GM21390 (cell line): ENCODE data around the gene C1orf159.
"Not testable (repeated sequence)": the region's sequence is repeated elsewhere in the genome, so short reads cannot be mapped to it uniquely, and the experiment has no call there.

Source experiments
- ATAC-seq: cut with Tn5 transposase; IDR thresholded peaks from one replicate; pipeline ENCODE4 v1.9.1; 2021; ENCODE audit not compliant: unreplicated experiment

C1orf159 gene

DNA sequence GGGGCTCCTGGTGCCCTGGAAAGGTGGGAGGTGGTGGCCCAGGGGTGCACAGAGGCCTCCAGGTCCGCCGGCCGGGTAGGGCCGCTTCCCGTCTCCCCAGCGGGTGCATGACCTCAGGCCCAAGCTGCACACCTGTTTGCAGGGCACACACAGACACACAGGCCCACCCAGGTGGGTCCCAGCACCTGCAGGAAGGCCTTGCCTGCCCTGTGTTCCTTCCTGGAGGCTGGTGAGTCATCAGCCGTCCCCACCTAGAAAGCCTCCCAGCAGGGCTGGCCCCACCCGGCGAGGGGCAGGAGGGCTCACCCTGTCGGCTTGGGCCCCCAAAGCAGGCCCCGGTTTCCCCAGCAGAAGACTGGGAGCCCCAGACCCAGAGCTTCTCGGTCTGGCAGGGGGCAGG is 34.2 kb upstream of the C1orf159 start:
- no peak for ATAC-seq

DNA sequence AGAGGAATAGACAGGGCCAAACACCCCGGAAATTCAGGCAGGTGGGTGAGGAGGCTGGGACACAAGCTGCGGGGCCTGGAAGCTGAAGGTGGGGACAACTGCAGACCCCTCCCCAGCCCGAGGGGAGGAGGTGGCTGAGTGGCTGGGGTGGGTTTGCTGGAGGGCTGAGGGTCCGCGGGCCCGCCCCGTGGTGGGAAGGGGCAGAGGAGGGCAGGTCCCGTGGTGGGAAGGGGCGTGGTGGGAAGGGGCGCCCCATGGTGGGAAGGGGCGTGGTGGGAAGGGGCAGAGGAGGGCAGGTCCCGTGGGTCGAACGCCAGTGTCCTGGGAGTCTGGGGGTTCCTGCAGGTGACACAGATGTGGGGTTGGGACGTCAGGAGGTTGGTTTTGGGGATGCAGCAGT is 33.5 kb upstream of the C1orf159 start:
- no peak for ATAC-seq

DNA sequence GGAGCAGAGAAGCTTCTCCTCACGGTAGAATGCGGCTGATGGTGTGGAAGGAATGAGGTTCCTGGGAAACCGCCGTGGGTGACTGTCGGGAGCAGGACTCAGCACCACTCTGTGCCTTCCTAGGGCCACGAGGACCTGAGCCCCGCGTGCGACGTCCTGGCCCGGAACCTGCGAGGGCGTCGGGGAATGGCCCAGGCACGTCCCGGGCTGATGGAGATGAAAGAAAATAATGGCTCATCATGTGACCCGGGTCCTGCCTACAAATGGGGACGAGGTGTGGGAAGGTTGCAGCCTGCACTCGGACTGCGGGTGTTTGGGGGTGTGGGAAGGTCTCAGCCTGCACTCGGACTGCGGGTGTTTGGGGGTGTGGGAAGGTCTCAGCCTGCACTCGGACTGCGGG is 32.7 kb upstream of the C1orf159 start:
- ATAC-seq, result no peak

DNA sequence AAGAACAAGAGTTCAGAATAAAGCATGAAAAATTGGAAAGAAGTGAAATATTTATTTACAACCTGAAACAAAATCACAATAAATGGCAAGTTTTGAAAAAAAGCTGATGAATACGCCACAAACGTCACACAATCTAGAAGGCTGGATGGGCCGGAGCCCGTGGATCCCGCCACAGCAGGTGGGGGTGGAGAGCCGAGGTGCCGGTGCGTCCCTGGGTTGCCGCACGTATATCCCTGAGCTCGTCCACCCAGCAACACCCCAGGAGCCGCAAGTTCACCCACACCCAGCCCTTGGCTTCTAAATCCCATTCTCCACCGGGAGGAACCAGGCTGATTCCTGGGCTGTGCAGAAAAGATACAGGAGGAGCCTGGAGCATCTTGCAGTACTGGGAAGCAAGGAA is 32.2 kb upstream of the C1orf159 start:
- ATAC-seq, result no peak

DNA sequence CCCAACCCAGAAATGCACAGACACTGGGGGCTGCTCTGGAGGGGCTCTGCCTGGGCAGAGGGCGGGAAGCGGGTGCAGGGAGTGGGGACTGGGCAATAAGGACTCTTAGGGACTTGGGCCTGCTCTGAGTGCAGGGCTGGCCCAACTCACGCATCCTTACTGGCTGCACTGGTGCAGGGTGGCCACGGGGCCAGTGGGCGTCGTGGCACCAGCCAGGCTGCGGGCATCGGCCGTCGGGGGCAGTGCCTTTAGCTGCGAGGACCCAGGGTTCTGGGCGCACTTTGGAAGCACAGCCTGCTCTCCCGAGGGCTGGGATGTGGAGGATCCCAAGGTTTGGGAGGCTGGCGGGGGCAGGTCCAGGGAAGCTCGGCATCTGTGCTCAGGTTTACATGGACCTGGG is 30.7 kb upstream of the C1orf159 start:
- ATAC-seq, result no peak

DNA sequence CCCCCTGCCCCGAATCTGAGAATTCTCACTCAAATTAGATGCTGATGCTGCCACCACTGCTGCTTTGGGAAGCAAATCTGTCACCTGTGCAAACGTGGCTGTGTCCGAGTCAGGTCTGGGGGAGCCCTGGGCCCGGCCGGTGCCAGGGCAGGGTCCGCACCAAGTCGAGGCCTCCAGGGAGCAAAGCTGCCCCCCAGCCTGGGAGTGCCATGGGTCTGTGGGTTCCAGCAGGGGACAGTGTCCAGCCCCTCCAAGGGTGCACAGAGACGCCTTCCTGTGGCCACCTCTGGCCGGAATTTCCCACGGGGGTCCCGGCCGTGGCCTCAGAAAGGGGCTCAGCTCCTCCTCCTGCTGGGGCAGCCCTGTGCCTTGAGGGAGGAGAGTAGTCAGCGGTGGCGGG is 30.1 kb upstream of the C1orf159 start:
- no peak for ATAC-seq

DNA sequence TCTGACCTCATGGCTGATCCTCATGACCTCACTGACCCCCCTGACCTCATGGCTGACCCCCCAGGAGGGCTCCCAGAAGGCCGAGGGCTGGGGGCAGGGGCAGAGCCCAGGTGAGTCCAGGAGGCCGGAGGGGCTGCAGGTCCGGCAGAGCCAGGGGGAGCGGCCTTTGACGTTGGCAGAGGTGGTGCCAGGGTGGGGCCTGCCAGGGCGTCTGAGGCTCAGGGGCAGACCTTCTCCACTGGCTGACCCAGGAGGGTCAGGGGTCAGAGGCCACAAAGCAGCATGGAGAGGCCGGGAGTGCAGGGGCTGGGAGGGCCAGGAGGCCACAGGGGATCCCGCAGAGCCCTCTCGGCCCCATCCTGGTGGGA is 29.6 kb upstream of the C1orf159 start:
- ATAC-seq, result no peak

DNA sequence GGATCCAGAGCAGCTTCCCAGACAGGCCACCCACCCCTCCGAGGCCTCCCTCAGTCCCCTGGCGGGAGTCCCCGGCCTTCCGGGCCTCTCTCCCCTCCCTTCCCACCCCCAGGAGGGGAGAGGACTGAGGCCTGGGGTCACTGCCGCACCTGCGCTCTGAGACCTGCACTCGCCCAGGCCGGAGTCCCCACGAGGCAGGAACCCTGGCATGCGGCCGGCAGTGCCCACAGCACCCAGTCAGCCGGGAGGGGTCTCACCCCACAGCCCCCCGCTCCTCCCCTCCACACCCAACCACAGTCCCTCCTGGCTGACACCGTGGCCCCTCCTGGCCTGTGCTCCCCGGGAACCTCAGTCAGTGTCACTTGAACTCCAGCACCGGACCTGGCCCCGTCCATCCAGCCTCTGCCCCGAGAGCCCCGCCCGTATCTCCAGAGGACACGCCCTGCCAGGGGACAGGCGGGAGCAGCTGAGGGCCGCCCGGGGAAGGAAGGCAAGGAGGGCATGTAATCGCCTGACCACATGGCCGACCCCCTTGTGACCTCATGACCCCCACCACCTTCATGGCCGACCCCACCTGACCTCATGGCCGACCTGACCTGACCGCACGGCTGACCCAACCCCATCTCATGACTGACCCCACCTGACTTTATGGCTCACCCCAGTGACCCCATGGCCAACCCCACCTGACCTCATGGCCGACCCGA is 29.1 kb upstream of the C1orf159 start:
- ATAC-seq, result no peak

DNA sequence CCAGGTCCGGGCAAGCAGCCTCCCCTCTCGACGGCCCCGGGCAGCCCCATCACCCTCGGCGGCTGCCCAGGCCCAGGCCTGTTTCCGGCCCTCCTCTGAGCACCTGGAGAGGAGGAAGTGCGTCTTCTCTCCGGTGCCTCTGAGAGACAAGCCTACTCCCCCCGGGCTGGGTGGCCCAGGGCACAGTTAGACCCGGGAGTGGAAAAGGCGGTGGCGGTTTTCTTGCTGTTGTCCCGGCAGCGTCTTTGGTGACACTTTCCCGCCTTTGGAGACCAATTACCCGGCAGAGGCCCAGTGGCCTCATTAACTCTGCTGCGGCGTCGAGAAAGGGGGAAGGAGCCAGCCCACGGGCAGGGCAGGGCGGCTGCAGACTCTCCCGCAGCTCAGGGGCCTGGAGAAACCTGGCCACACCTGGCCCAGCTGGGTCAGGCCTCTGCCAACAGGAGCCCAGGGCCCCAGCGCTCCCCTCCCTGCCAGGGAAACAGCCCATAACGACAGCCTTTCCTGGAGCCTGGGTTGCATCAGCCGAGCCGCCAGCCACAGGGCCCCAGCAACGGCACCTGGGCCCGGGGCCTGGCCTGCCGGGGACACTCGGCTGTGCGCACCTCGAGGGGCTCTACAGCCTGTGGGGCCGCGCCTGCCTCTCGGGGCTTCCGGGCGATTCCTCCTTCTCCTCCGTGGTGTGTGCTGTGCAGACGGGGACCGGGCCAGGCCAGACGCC is 28.4 kb upstream of the C1orf159 start:
- ATAC-seq, result no peak

DNA sequence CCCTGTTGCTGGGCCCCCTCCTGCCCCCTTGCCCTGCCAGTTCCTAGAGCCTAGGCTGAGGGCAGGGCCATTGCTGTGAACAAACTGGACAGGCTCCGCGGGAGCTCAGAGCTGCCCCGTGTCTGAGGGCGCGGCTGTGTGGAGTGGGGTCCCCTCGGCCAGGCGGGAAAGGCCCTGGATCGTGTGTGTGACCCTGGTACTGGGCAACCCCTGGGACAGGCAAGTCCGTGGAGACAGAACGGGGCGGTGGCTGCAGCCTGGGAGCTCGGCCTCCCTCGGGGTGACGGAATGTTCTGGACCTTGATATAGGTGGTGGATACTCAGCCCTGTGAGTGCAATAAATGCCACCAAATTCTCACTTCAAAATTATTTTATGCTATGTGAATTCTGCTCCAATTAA is 27.7 kb upstream of the C1orf159 start:
- ATAC-seq, result no peak

DNA sequence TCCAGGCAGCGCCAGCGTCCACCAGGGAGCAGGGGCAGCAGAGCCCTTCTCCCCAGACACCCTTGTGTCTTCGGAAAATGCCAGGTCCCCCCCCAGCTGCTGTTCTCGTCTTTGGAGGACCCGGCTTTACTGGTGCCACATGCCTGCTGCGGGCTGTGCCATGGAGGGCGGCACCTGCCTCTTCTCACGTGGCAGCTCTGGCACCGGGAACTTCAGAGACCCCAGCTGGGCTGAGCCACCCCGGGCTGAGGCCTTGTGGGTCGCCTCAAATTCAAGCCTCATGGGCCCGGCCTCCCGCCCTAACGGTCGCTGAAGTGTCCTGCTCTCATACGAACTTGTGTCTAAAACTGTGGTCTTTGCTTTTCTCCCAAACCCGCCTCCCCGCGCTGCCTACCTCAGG is 27.0 kb upstream of the C1orf159 start:
- ATAC-seq, result no peak

DNA sequence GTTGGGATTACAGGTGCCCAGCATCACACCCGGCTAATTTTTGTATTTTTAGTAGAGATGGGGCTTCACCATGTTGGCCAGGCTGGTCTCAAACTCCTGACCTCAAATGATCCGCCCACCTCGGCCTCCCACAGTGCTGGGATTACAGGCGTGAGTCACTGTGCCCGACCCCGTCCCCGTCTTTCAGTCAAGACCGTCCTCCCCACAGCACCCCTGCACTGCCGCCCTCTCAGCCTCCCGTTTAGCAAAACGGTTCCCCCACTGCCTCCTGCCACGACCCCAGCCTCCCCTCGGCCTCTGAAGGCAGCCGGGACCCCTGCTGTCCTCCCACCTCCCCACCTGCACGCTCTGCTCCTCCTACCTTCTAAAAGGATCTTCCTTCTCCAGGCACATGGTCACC is 26.5 kb upstream of the C1orf159 start:
- ATAC-seq, result not testable (repeated sequence)

DNA sequence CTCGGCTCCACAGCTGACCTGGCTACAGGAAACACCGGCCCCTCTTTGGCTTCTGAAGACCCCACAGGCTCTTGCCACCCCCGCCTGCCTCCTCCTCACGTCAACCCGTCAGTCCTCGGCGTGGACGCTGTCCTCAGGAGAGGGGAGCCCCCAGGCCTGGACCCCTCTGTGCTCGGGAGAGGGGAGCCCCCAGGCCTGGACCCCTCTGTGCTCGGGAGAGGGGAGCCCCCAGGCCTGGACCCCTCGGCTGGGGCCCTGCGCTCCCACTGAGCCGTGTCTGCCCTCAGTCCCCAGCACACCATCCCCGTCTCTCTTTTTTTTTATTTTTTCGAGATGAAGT is 26.0 kb upstream of the C1orf159 start:
- no peak for ATAC-seq

DNA sequence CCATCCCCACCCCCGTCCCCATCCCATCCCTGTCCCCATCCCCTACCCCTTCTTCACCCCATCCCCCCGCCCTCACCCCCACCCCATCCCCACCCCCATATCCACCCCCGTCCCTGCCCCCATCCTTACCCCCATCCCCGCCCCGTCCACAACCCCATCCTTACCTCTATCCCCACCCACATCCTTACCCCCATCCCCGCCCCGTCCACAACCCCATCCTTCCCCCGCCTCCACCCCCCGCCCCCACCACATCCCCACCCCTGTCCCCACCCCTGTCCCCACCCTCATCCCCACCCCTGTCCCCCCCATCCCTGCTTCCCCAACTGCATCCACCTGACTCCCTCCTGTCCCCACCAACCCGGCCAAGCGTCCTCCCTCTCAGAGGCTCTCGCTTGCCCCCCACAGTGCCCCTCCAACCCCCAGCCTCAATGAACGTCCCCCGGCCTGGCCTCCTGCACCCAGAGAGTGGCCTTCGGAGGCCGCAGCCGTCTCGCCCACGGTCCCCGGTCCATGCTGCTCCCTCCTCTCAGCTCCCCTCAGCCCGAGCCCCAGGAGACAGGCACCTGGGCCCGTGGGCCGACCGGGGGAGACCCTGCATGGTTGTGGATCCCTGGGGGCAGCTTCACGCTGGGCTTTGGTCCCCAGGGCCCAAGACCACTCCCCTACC is 25.5 kb upstream of the C1orf159 start:
- ATAC-seq, result no peak

DNA sequence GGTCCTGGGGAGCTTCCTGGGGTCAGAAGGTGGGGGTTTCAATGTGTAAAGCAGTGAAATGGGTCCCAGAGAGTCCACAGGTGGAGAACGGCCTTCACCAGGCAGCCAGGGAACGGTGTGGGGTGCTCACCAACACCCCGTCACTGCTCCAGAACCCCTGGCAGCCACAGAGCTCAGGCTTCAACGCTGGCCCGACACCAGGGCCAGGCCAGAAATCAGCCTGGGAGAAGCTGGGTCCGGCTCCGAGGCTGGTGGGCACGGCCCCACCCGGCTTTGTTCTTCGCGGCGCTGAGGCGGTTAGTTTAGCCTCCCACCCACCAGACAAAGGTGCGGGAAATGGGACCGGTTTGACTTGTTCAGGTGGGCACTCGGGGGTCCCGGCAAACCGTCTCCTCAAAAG is 24.8 kb upstream of the C1orf159 start:
- no peak for ATAC-seq

DNA sequence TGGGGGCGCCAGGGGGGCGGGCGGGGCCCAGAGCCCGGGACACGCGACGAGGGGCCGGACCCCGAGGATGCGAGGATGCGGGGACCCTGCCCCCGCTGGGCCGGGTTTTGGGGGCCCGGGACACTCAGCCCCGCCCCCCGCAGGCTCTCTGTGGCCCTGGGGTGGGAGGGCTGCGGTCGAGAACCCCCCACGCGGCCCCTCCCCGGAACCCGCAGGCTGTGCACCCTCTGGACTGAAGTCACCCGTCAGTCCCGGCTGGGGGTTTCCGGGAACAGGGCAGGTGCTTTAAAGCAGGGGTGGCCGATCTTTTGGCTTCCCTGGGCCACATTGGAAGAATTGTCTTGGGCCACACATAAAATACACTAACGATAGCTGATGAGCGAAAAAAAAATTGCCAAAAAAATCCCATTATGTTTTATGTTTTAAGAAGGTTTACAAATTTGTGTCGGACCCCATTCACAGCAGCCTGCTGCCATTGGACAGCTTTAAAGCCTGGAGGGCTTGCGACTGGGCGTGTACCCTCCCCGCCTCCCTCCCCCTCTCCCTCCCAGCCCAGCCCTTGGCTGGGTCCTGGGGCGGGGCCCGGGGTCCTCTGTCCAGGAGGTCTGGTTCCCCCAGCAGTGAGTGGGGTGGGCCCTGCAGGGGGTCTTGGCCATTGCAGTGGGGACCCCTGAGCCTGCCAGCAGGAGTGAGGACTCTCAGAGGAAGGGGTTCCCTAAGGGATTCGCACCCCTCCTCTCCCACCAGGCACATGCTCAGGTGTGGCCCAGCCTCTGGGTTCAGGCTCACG is 21.6 kb upstream of the C1orf159 start:
- ATAC-seq, result no peak

DNA sequence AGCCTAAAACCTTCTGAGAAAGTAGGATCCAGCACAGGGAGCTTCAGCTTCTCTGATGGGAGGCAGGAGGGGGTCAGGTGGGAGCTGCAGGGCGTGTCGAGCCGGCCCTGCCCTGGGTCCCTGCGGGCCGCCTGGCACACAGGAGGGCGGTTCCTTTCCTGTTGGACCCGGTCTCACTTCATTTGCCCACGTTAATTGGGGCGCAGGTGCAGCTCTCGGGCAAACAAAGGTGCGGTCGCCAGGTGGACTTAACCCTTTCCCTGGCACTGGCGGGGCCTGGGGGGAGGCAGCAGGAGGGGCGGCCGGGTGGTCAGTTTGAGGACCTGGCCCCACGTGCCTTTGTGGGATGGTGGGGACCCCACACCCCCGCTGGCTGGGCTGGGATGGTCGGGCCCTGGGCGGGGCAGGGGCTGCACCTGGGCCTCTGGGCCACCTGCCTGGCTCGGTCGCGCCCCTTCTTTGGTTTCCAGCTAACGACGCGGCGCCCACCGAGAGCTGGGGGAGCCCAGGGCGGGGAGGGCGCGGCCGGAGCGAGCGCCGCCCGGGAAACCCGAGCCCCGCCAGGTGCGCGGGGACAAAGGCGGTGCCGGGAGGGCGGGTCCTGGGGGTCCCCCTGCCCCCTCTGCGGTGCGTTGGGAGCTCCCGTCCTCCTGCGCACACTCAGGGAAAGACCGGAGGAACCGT is 20.8 kb upstream of the C1orf159 start:
- no peak for ATAC-seq

DNA sequence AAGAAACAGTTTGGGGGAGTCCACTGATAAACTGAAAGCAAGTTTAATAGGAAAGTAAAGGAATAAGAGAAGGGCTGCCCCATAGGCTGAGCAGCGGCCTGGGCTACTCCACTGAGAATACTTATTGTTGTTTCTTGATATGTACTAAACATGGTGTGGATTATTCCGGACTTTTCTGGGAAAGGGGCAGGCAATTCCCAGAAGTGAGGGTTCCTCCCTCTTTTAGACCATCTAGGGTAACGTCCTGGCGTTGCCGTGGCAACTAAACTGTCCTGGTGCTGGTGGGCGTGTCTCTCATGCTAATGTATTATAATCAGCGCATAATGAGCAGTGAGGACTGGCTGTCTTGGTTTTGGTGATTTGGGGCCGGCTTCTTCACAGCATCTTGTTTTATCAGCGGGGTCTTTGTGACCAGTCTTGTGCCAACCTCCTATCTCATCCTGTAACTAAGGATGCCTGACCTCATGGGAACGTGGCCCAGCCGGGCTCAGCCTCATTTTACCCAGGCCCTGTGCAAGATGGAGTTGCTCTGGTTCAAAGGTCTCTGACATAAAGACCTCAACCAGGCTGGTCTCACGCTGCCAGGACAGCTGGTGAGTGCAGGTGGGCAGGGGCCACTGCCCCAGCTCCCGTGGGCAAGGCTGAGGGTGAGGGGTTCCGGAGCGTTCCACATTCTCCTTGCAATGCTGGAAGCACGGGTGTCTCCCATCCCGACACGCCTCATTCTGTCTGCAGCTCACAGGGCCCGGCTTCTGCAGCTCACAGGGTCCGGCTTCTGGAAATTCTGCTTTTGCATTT is 19.6 kb upstream of the C1orf159 start:
- ATAC-seq, result no peak

DNA sequence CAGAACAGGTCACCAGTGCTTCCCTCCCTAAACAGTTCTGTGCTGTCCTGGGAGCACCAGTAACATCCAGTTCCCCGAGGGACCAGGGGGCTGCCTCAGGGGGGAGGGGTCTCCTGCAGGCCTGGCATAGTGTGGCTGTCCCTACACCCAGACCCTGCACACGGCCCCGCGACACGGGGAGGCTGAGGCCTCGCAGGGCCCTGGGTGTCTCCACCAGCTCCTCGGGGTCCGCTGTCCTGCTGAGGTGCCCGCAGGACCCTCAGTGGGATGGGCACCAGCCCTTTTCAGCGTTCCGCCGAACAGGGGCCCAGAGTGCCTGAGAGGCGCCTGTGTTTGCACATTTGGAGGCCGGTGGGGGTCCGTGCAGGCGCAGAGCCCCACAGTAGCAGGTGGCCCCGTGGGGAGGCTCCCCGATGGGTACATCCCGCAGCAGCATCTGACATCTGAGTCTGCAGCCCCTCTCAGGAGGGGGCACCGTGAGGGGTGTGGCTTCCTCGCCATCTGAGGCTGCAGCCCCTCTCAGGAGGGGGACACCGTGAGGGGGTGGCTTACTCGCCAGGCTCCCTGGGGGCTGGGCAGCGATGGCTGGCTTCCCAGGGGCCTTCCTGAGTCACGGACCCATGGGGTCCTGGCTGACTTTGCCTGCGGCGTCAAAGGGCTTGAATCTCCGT is 18.5 kb upstream of the C1orf159 start:
- ATAC-seq, result no peak
